Gastroesophageal sphincter (tissue), 4 donors: ENCODE results near the gene MYO15B. TPM values are rescaled to one million over a fixed set of nuclear protein-coding genes. Genes with fewer than 3 reads are reported as not detected.

Experiments used
- ATAC-seq: fragments of 150-250 bp; one replicate; pipeline ENCODE4 v1.9.1; 2016; ENCODE audit warnings: mild to moderate bottlenecking, moderate library complexity
- H3K27ac ChIP-seq, 4 donors: fragments of 200-600 bp; sonication (generic) in 3 of 4; 1 replicate in 3 of 4; 2 replicates in 1 of 4; pipeline ENCODE4 v1.5.1; 2016 to 2019
- H3K27me3 ChIP-seq: fragments of 200-600 bp; sonication (generic); one replicate; pipeline ENCODE4 v1.5.1; 2019
- H3K36me3 ChIP-seq, 2 donors: fragments of 200-600 bp; sonication (generic); one replicate each; pipeline ENCODE4 v1.5.1; 2019; ENCODE audit warnings: control low read depth in 1 of 2
- H3K4me1 ChIP-seq, 3 donors: fragments of 200-600 bp; sonication (generic); 1 replicate in 2 of 3; 2 replicates in 1 of 3; pipeline ENCODE4 v1.5.1; 2016 to 2019; ENCODE audit warnings: control low read depth in 2 of 3
- H3K4me3 ChIP-seq, 2 donors: fragments of 200-600 bp; sonication (generic); one replicate each; pipeline ENCODE4 v1.5.1; 2019; ENCODE audit warnings: mild to moderate bottlenecking in 1 of 2, moderate library complexity in 1 of 2
- H3K9me3 ChIP-seq, 3 donors: fragments of 200-600 bp; sonication (generic); one replicate each; pipeline ENCODE4 v1.5.1; 2017 to 2019; ENCODE audit warnings: control low read depth in 2 of 3
- EP300 ChIP-seq: sonication (generic); formaldehyde crosslinking; IDR thresholded peaks from one replicate; pipeline ENCODE4 v1.6.1; 2017; ENCODE audit warnings: antibody characterized with exemption, mild to moderate bottlenecking
- POLR2A ChIP-seq, 2 donors: fragments of 450-650 bp; IDR thresholded peaks; one replicate each; pipeline ENCODE4 v1.6.1; 2017; ENCODE audit warnings: antibody characterized with exemption in 2 of 2, mild to moderate bottlenecking in 2 of 2, moderate library complexity in 1 of 2
- POLR2AphosphoS5 ChIP-seq: sonication (generic); formaldehyde crosslinking; IDR thresholded peaks from one replicate; pipeline ENCODE4 v1.6.1; 2017; ENCODE audit warnings: antibody characterized with exemption
- WGBS, 2 donors: methylation state at CpG; one replicate each; pipeline ENCODE4 v1.1.5; 2018; ENCODE audit warnings: low coverage in 1 of 2; 5-methylcytosine and 5-hydroxymethylcytosine counted together
- total RNA-seq, 4 donors: library from RNA; depleted of rRNA; stranded (reverse); fragments of >200 nt; gene quantifications; one replicate each; pipeline ENCODE4 v1.1.0, GENCODE V29; 2016
- TF ChIP-seq, protein P1 (sequence below), 4 experiments: fragments of 200-600 bp in 2 of 4; fragments of 450-650 bp in 2 of 4; sonication (generic) in 1 of 4; IDR thresholded peaks; one replicate each; pipeline ENCODE4 v1.5.1; 2017 to 2019; ENCODE audit warnings: antibody characterized with exemption in 4 of 4, mild to moderate bottlenecking in 2 of 4, moderate library complexity in 2 of 4

The MYO15B gene
- total RNA-seq, 4 donors from 2014 or later: 10.7 to 76.1 (median 50.8) TPM

DNA sequence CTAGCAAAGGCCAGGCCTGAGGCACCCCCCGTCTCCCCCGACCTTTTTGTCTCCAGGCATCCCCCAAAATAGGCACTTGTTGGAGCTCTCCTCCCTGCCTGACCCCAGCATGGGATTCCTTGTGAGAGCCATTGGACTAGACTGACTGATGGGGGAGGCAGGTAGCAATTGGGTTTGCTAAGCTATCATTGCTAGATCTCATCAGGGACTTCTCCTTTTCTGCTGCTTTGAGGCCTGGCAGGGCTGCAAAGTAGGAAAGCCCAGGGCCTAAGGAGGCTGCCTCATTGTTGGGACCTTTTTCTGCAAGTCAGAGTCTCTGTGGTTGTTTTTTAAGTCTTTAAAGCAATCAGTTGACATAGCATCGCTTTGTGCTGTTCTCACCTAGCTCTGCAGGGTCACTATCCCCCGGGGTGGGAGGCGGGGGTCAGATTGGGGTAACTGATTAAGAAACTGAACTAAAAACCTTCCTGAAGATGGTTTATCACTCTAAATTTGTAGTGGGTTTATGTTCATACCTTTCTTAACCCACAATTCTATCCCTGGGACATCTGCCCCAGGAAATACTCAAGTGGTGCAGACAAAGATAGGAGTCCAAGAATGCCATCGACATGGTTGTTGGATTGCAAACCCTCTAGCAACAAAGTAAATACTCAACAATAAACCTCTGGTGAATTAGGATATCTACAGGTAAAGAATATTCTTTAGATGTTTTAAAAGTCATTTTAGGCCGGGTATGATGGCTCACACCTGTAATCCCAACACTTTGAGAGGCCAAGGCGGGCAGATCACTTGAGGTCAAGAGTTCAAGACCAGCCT lies 34.1 kb upstream of the MYO15B start:
- TF ChIP-seq POLR2AphosphoS5 (no peak), POLR2A (IDR thresholded peaks at IDR 0.05) (no peak), EP300 (no peak)
- TF ChIP-seq, protein P1, sequence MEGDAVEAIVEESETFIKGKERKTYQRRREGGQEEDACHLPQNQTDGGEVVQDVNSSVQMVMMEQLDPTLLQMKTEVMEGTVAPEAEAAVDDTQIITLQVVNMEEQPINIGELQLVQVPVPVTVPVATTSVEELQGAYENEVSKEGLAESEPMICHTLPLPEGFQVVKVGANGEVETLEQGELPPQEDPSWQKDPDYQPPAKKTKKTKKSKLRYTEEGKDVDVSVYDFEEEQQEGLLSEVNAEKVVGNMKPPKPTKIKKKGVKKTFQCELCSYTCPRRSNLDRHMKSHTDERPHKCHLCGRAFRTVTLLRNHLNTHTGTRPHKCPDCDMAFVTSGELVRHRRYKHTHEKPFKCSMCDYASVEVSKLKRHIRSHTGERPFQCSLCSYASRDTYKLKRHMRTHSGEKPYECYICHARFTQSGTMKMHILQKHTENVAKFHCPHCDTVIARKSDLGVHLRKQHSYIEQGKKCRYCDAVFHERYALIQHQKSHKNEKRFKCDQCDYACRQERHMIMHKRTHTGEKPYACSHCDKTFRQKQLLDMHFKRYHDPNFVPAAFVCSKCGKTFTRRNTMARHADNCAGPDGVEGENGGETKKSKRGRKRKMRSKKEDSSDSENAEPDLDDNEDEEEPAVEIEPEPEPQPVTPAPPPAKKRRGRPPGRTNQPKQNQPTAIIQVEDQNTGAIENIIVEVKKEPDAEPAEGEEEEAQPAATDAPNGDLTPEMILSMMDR (IDR thresholded peaks at IDR 0.05): no peak
- Histone ChIP-seq H3K9me3 (no peaks in the 10 kb centered on the region), H3K4me1 (peaks cover 0 to 12% (median 0%) of the 10 kb centered on the region in 3 donors), H3K27ac (no peak overlapping the region), H3K36me3 (no peaks in the 10 kb centered on the region), H3K27me3 (no peaks in the 10 kb centered on the region), H3K4me3 (no peak overlapping the region)
- WGBS, 2 donors: 75 to 95% methylated on average over 3 to 8 of the region's 8 CpGs
- ATAC-seq: no peak

DNA sequence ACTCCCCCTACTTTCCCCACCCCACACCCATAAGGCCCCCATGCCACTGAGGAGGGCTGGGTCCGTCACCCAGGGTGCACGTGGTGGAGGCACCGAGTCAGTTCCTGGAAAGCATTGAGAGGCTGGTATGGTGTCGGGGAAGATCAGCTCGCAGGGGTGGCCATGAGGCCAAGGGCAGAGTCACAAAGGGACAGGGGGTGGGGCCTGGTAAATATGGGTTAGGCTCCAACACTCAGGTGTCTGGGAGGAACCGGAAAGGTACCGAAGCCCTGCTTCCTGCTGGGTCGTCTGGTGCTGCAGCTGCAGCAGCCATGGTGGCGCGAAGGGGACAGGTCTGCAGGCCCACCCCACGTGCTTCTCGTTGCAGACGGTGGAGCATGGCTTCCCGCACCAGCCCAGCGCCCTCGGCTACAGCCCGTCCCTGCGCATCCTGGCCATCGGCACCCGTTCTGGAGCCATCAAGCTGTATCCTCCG lies 31.9 kb upstream of the MYO15B start:
- TF ChIP-seq EP300 (no peak), POLR2A (IDR thresholded peaks at IDR 0.05) (no peak), POLR2AphosphoS5 (no peak)
- TF ChIP-seq, protein P1 (IDR thresholded peaks at IDR 0.05): no peak
- no peaks in the 10 kb centered on the region for H3K36me3 ChIP-seq
- no peak overlapping the region for H3K4me3 ChIP-seq
- WGBS, 2 donors: 94% methylated on average over 10 of the region's 21 CpGs; no CpG with 5 or more reads in 1 of the 2 donors
- ATAC-seq: no peak
- H3K27me3 ChIP-seq: no peaks in the 10 kb centered on the region
- H3K4me1 ChIP-seq: peaks cover 0 to 12% (median 0%) of the 10 kb centered on the region in 3 donors
- no peaks in the 10 kb centered on the region for H3K9me3 ChIP-seq
- no peak overlapping the region for H3K27ac ChIP-seq

DNA sequence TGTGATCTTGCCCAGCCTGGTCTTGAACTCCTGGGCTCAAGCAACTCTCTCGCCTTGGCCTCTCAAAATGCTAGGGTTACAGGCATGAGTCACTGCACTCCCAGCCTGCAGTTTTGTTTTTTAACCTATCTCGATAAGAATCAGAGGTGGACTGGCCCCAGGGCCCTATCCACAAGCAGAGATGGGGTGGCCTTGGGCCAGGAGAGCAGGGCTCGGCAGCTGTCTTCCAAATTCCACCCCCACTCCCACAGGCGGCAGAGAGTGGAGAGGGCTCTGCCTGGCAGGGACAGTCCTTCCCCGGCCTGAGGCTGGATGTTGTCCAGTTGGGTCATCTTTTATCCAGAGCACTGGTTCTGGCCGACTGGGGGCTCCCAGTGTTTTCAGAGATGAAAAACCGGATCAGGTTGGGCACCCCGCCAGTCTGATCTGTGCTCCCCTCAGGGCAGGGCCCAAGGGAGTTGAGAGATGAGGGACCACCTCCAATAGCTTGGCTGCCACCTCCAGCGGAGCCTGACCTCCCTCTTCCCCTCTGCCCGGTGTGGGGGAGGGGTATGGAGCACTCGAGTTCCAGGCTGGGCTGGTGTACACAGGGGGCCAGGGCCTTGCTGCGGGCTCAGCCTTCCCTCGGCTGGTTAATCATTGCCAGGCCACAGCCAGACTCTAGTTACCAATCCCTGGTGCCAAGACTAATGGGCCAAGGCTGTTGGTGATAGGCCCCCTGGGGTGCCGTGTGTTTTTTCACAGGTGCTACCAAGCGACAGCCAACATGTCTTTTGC lies 30.3 kb upstream of the MYO15B start:
- Histone ChIP-seq H3K36me3 (no peaks in the 10 kb centered on the region), H3K9me3 (no peaks in the 10 kb centered on the region), H3K4me3 (no peak overlapping the region), H3K27me3 (no peaks in the 10 kb centered on the region), H3K4me1 (peaks cover 0 to 12% (median 0%) of the 10 kb centered on the region in 3 donors), H3K27ac (no peak overlapping the region)
- TF ChIP-seq POLR2A (IDR thresholded peaks at IDR 0.05): no peak
- TF ChIP-seq, protein P1 (IDR thresholded peaks at IDR 0.05): no peak
- TF ChIP-seq EP300: no peak
- no peak for TF ChIP-seq POLR2AphosphoS5
- no peak for ATAC-seq
- WGBS, 2 donors: 50 to 56% methylated on average over 1 to 8 of the region's 15 CpGs

DNA sequence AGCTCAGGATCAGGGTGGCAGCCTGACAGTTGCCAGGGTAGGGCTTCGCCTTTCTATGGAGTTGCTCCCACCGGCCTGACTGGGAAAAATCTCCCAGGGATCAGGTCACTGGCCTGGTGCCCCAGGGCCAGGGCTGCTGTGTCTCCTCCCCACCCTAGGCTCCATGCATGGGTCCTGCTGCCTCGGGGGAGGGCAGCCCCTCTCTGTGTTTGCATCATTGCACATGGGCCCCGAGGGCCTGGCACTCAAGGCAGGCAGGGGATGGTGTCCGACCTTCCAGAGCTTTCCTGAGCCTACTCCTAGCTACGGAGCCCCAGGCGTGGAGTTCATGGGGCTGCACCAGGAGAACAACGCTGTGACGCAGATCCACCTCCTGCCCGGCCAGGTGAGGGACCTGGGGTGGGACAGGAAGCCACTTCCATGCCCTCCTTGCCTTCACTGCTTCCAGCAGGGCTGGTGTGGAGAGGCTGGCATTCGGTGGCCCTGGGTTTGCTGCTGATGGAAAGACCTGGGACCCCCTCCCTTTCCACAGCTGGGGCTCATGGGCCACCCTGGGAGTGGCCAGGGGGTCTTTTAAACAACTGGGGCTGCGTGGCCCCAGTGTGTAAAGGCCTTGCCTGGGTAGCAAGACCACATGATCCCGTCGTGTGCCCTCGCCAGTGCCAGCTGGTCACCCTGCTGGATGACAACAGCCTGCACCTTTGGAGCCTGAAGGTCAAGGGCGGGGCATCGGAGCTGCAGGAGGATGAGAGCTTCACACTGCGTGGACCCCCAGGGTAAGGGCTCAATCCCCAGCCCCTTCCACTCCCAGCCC lies 29.5 kb upstream of the MYO15B start:
- no peaks in the 10 kb centered on the region for H3K9me3 ChIP-seq
- peaks cover 0 to 8% (median 0%) of the 10 kb centered on the region in 3 donors for H3K4me1 ChIP-seq
- no peak for ATAC-seq
- H3K36me3 ChIP-seq: peaks cover 0 to 5% of the 10 kb centered on the region in 2 donors
- 89% methylated on average over 3 of the region's 18 CpGs; no CpG with 5 or more reads in 1 of the 2 donors for WGBS, 2 donors
- H3K4me3 ChIP-seq: no peak overlapping the region
- H3K27ac ChIP-seq: no peak overlapping the region
- no peak for TF ChIP-seq POLR2A (IDR thresholded peaks at IDR 0.05)
- TF ChIP-seq EP300: no peak
- no peak for TF ChIP-seq POLR2AphosphoS5
- TF ChIP-seq, protein P1 (IDR thresholded peaks at IDR 0.05): no peak
- no peaks in the 10 kb centered on the region for H3K27me3 ChIP-seq
